GM19035 (cell line): ENCODE data around the gene PAIP1.
"Not testable (repeated sequence)": the region's sequence is repeated elsewhere in the genome, so short reads cannot be mapped to it uniquely, and the experiment has no call there.

Experiments
- ATAC-seq: cut with Tn5 transposase; IDR thresholded peaks from one replicate; pipeline ENCODE4 v1.9.1; 2021; ENCODE audit not compliant: unreplicated experiment

PAIP1 gene

GRCh38 chr5:43571237-43571636, 14.4 kb upstream of the PAIP1 start:
- no peak for ATAC-seq

GRCh38 chr5:43570450-43571158, 13.7 kb upstream of the PAIP1 start:
- no peak for ATAC-seq

- no peak for ATAC-seq
These were observed 12.4 kb upstream of the PAIP1 start for GRCh38 chr5:43569236-43569746.

DNA sequence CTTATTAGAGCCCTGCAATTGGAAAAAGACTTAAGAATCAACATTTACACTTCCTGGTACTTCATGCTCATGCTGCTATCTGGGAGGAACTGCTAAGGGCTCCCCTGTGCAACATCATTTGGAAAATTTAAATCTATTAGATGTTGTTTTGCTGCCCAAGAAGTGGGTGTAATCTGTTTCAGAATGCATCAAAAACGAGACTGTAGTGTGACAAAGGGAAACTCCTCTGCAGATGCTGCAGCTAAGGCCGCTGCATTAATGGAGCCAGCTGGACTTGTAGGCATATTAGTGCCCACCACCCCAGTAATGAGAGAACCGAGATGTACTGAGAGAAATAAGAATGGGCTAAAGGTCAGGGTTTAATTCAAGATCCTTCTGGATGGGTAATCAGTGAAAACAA, 11.1 kb upstream of the PAIP1 start:
- ATAC-seq = no peak

DNA sequence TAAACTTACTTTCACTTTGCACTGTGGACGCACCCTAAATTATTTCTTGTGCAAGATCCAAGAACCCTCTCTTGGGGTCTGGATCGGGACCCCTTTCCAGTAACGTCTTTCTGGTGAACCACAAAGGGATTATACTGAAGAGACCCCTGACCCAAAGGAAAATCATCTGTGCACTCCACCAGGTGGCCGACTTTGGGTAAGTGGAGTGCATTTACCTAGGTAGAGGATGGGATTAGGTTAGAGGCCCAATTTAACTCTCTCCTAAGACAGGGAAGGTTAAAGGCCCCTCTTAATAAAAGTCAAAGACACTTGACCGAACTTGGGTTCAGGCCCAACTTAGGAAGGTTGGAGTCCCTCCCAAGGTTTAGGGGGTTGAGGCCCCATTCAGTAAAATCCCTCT, 8.2 kb upstream of the PAIP1 start:
- ATAC-seq = no peak

DNA sequence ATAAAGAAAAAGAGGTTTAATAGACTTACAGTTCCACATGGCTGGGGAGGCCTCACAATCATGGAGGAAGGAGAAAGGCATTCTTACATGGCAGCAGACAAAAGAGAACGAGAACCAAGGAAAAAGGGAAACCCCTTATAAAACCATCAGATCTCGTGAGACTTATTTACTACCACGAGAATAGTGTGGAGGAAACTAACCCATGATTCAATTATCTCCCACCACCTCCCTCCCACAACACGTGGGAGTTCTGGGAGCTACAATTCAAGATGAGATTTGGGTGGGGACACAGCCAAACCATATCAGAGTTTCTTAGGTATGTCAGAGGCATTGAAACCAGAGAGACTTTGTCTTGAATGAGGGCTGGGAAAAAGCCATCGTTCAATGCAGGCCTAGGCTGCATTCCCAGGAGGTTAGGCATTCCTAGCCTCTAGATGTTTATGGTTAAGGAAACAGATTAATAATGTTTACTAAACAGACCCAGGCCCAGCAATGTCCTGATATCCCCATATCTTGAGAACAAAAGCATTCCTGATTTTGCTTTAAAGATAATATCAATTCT, 7.5 kb upstream of the PAIP1 start:
- ATAC-seq = no peak

DNA sequence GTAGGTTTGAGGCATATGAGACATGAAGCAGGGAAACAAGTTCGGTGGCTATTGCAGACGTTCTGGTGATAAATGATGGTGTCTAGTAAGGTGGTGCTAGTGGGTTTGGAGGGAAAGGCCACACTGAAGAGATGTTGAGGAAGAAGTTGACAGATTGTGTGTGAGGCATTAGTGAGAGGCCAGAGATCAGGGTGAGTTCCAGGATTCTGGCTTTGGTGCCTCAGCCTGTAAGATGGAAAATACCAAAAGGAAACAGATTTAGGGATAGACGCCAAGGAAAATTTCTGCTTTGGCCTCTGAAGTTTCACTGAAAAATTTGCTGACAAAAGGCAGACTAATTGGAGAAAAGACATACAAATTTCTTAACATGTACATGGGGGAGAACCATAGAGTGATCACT, 6.4 kb upstream of the PAIP1 start:
- ATAC-seq = no peak

GRCh38 chr5:43561356-43561755, 4.5 kb upstream of the PAIP1 start:
- ATAC-seq = no peak

DNA sequence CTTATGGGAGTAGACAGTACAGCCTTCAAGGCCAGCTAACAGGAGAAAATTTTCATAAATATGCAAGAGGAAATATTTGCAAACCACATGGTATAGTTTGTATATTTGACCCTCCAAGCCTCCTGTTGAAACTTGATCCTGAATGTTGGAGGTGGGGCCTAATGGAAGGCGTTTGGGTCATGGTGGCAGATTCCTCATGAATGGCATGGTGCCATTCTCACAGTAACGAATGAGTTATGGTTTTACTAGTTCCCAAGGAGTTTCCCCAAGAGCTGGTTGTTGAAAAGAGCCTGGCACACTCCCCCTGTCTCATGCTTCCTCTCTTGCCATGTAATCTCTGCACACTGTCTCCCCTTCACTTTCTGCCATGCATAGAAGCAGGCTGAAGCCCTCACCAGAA, 3.3 kb upstream of the PAIP1 start:
- no peak for ATAC-seq

DNA sequence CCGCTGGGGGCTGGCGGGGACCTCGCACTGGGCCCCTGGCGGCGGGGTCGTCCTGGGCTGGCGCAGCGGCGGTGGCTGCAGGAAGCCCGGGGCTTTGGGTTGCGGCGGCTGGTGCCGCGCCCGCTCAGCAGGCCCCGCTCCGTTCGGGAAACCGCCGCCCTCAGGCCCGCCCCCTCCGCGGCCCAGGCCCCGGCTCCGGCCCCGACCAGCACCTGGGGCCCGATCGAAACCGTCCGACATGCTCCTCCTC, 345 bp downstream of the PAIP1 start:
- peak; percentile 86 for ATAC-seq

GRCh38 chr5:43555895-43556606, 826 bp downstream of the PAIP1 start:
- ATAC-seq = peak; percentile 30

GRCh38 chr5:43554497-43554896, 2.4 kb downstream of the PAIP1 start:
- no peak for ATAC-seq

DNA sequence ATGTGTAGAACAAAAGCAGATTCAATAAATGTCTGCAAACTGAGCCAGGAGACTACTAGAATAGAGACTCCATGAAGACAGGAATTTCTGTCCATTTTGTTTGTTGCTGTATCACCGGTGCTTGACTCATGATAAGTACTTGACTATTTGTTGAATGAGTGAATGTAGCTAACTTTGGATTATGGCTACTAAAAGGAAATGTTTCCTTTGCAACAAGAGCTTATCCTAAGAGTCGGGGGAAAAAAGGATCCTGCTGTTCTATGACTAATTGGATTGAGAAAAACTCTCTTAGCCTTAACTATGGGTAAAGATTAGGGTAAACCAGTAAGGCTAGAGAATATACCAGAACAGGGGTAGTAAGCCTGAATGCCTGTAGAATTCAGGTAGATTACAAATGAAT, 3.5 kb downstream of the PAIP1 start:
- no peak for ATAC-seq

DNA sequence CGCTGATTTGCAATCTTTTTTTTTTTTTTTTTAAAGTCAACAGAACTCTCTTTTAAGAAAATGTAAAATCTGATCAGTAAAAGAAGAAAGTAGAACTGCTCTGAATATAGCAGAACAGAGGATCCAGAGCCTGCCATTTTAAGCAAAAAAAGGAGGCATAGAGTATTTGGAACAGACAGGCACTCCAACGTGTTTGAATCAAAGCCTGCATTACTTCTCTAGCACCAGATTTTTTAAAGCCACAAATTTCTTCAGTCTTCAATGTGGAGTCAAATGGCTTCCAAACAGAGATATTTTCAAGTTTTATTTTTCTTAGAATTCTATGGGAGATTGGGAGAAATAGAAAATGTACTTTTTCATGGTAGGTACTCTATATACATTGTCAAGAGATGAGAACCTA, 5.1 kb downstream of the PAIP1 start:
- no peak for ATAC-seq

GRCh38 chr5:43549272-43549671, 7.6 kb downstream of the PAIP1 start:
- not testable (repeated sequence) for ATAC-seq

DNA sequence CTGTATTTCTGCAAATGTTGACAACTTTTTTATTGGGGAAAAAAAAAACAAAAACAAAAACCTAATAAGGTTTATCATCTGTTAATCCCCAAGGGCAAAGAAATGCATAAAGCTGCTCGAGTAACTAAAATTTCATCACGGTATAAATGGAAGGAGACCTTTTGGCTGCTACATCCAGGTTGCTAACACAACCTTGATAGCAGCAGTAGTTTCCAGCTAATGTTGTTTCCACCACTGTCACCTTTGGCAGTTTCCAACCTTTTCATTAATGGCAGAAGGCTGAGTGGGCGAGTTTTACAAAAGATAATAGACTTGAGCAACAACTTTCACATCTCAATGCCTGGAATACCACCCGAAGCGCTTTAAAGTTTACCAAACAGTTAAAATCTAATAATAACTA, 8.5 kb downstream of the PAIP1 start:
- ATAC-seq = no peak

- ATAC-seq = no peak
These were observed 9.3 kb downstream of the PAIP1 start for GRCh38 chr5:43547532-43547931.

GRCh38 chr5:43543434-43543833, 13.4 kb downstream of the PAIP1 start:
- ATAC-seq = no peak

GRCh38 chr5:43540746-43541145, 16.1 kb downstream of the PAIP1 start:
- no peak for ATAC-seq

DNA sequence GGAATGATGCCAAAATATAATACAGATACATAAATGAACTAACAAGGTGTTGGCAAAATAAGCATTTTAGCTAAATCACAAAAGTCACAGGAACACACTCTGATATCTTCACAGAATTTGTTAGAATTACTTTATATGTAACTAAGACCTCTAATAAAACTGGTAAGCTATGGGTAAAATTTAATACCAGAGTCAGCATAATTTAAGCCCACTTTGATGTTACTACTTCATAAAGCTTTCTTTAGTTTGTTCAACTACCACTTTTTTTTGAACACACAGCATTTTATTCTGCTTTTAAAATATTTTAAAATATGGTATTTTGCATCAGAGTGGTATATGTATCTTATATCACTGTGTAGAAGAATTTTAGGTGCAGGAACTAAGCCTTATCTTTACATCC, 19.9 kb downstream of the PAIP1 start:
- no peak for ATAC-seq

- no peak for ATAC-seq
These were observed 23.2 kb downstream of the PAIP1 start for GRCh38 chr5:43533646-43534045.

GRCh38 chr5:43530648-43531047, 26.2 kb downstream of the PAIP1 start:
- ATAC-seq = no peak

DNA sequence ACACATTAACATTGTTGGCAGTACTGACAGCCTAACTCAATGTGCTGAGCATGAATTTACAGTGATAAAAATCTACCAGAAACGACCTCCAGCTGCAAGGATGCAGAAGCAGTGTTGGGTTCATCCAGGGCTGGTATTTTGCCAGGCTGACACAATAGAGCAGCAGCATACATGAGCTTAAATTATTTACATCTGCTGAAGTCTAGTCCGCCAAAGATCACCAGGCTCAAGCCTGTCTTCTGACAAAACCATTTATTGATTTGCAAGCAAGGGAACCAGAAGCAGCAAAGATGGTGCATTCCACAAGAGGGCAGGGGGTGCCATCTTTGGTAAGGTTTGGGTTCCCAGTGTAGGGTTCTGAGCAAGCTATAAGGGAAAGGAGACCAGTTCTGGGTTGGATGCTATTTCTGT, 33.2 kb downstream of the PAIP1 start:
- no peak for ATAC-seq
